GM21390 (cell line): ENCODE data around the gene TSR3.
"Not testable (repeated sequence)": the region's sequence is repeated elsewhere in the genome, so short reads cannot be mapped to it uniquely, and the experiment has no call there.

Experiments
- ATAC-seq: cut with Tn5 transposase; IDR thresholded peaks from one replicate; pipeline ENCODE4 v1.9.1; 2021; ENCODE audit not compliant: unreplicated experiment

TSR3 gene

GRCh38 chr16:1338855-1339675, 12.6 kb downstream of the TSR3 start:
- no peak for ATAC-seq

GRCh38 chr16:1338119-1338730, 13.5 kb downstream of the TSR3 start:
- ATAC-seq, result no peak

GRCh38 chr16:1337486-1337885, 14.2 kb downstream of the TSR3 start:
- no peak for ATAC-seq

GRCh38 chr16:1336619-1337018, 15.1 kb downstream of the TSR3 start:
- no peak for ATAC-seq

- no peak for ATAC-seq
These were observed 15.7 kb downstream of the TSR3 start for GRCh38 chr16:1335996-1336395.

GRCh38 chr16:1335211-1335971, 16.3 kb downstream of the TSR3 start:
- no peak for ATAC-seq

GRCh38 chr16:1334739-1335138, 16.9 kb downstream of the TSR3 start:
- no peak for ATAC-seq

- no peak for ATAC-seq
These were observed 17.6 kb downstream of the TSR3 start for GRCh38 chr16:1333854-1334700.

- no peak for ATAC-seq
These were observed 18.4 kb downstream of the TSR3 start, which contains the start of gene BAIAP3 for GRCh38 chr16:1333149-1333812. Gene BAIAP3 (plus strand): TSS chr16:1333645. CDS start chr16:1338550, 4,905 bp downstream.

- no peak for ATAC-seq
These were observed 19.0 kb downstream of the TSR3 start for GRCh38 chr16:1332618-1333148.

- no peak for ATAC-seq
These were observed 19.7 kb downstream of the TSR3 start for GRCh38 chr16:1331712-1332617.

- no peak for ATAC-seq
These were observed 20.6 kb downstream of the TSR3 start for GRCh38 chr16:1330931-1331711.

- no peak for ATAC-seq
These were observed 21.3 kb downstream of the TSR3 start for GRCh38 chr16:1330260-1330914.

- ATAC-seq, result not testable (repeated sequence)
These were observed 22.7 kb downstream of the TSR3 start for GRCh38 chr16:1328961-1329360.

- ATAC-seq, result not testable (repeated sequence)
These were observed 23.5 kb downstream of the TSR3 start for GRCh38 chr16:1328136-1328535.

GRCh38 chr16:1327619-1327947, 24.1 kb downstream of the TSR3 start:
- ATAC-seq, result no peak

- no peak for ATAC-seq
These were observed 24.6 kb downstream of the TSR3 start for GRCh38 chr16:1326946-1327618.
